Activated T-helper 1 cell treated with anti-CD3 and anti-CD28 coated beads, Interleukin-12 subunit alpha, Interleukin-12 subunit beta, Interleukin-2, Interleukin-4 antibody, amounts not matched to agents 30 ng/mL and 10 ng/mL and 1 ng/mL, durations not matched to agents 14 hours and 24 hours and 36 hours (primary cell): ENCODE data around the gene BNIP1. TPM values are rescaled to one million over a fixed set of nuclear protein-coding genes. Genes with fewer than 3 reads are reported as not detected.

Source experiments
- DNase-seq: peaks from one replicate; pipeline ENCODE4 v3.0.0; 2021; ENCODE audit warnings: low spot score
- H3K27ac Mint-ChIP-seq: one replicate; pipeline ENCODE4 v1.8.0; 2021; ENCODE audit warnings: mild to moderate bottlenecking, mixed read lengths
- H3K27me3 Mint-ChIP-seq: one replicate; pipeline ENCODE4 v1.8.0; 2022; ENCODE audit warnings: mild to moderate bottlenecking, moderate library complexity, mixed read lengths; ENCODE audit not compliant: insufficient read depth
- H3K36me3 Mint-ChIP-seq: one replicate; pipeline ENCODE4 v1.8.0; 2021; ENCODE audit warnings: low read depth, mixed read lengths
- H3K4me1 Mint-ChIP-seq: one replicate; pipeline ENCODE4 v1.8.0; 2021; ENCODE audit warnings: low read depth, mixed read lengths
- H3K4me3 Mint-ChIP-seq: one replicate; pipeline ENCODE4 v1.8.0; 2021; ENCODE audit warnings: mild to moderate bottlenecking, moderate library complexity, mixed read lengths
- H3K9me3 Mint-ChIP-seq: one replicate; pipeline ENCODE4 v1.8.0; 2021; ENCODE audit warnings: mixed read lengths
- intact Hi-C: fragments of 100-400 bp; cut with micrococcal nuclease; formaldehyde crosslinking; loops from one replicate; pipeline ENCODE4 v1.15.1; 2024
- total RNA-seq: library from RNA; stranded (reverse); gene quantifications from 2 replicates; pipeline ENCODE4 v1.2.3, GENCODE V29; 2022

BNIP1 gene
- total RNA-seq, 1 donor from 2014 or later, result 22.6 TPM

DNA sequence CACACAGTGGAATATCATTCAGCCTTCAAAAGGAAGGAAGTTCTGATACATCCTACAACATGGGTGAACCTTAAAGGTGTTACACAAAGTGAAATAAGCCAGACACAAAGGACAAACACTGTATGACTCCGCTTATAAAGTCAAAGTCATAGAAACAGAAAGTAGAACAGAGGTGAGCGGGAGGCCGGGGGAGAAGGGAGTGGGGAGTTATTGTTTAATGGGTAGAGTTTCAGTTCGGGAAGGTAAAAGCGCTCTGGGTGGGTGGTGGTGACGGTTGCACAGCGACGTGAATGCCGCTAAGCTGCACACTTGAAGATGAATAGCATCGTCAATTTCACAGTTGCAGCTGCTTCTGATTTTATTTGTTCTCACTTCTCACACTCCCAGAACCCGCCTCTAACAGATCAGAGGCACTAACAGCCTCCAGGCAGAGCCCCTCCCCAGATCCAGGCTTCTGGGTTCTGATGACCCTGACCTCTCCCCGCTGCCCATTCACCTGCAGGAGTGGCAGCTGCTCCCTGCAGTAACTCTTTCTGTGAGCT is 34.1 kb downstream of the BNIP1 start:
- no peak overlapping the region for H3K4me3 Mint-ChIP-seq
- no peak for DNase-seq
- H3K27ac Mint-ChIP-seq, result no peak overlapping the region
- H3K9me3 Mint-ChIP-seq, result no peaks in the 10 kb centered on the region
- no peaks in the 10 kb centered on the region for H3K27me3 Mint-ChIP-seq
- intact Hi-C loops, result no loop called here
- no peaks in the 10 kb centered on the region for H3K4me1 Mint-ChIP-seq
- no peaks in the 10 kb centered on the region for H3K36me3 Mint-ChIP-seq

DNA sequence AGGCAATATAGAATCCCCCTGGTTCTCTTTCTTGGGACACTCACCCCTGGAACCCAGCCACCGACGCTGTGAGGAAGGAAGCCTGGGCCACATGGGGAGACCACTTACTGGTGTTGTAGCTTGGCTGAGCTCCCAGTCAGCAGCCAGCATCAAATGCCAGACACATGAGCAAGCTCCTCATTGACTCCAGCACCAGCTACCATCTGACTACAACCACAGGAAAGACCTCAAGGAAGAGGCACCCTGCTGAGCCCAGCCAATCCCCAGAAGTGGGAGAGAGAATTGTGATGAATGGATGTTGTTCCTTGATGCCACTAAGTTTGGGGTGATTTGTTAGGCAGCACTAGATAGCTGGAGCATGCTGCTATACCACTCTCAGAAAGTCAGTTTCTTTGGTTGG is 36.0 kb downstream of the BNIP1 start:
- Mint-ChIP-seq H3K27ac (no peak overlapping the region), H3K36me3 (no peaks in the 10 kb centered on the region), H3K4me1 (no peaks in the 10 kb centered on the region), H3K4me3 (no peak overlapping the region), H3K27me3 (no peaks in the 10 kb centered on the region), H3K9me3 (no peaks in the 10 kb centered on the region)
- no peak for DNase-seq
- intact Hi-C loops, result no loop called here

DNA sequence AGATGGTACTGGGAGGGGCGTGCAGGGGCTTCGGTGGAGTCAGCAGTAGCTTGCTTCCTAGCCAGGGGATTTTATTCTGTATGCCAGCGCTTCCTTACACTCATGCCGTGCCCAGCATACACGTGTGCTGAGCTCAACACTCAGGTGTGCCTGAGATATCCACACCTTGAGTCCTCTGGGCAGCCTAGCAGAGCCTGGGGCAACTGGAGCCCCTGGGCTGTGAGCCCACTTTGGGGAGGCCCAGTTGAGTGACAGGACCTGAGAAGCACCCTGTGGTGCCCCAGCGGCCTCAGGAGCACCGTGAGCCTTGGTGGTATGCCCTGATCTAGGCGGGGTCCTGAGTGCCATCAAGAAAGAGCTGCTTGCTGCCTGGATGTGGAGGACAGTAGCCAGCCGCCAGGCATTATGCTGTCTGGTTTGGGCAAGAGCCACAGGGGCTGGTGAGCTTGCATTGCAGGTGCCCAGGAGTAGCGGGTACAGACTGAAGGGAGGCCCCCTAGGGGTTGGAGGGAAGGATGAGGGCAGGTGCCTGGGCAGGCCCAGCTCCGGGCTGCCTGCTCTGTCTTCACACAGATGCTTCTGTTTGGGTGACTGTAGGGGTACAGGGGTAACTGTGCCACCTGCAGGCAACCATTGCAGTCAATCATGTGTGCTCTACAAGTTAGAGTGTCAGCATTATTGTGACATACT is 42.9 kb downstream of the BNIP1 start:
- Mint-ChIP-seq H3K4me3 (no peak overlapping the region), H3K4me1 (no peaks in the 10 kb centered on the region), H3K27ac (no peak overlapping the region), H3K27me3 (peaks cover 3% of the 10 kb centered on the region), H3K9me3 (no peaks in the 10 kb centered on the region), H3K36me3 (no peaks in the 10 kb centered on the region)
- DNase-seq, result no peak
- intact Hi-C loops, result no loop called here

- no peak overlapping the region for H3K27ac Mint-ChIP-seq
- intact Hi-C loops, result no loop called here
- H3K9me3 Mint-ChIP-seq, result no peaks in the 10 kb centered on the region
- no peak for DNase-seq
- H3K27me3 Mint-ChIP-seq, result peaks cover 3% of the 10 kb centered on the region
- no peak overlapping the region for H3K4me3 Mint-ChIP-seq
- H3K4me1 Mint-ChIP-seq, result no peaks in the 10 kb centered on the region
- H3K36me3 Mint-ChIP-seq, result no peaks in the 10 kb centered on the region
Measured at GRCh38 chr5:173188280-173188679, 43.9 kb downstream of the BNIP1 start.

- no peak for DNase-seq
- Mint-ChIP-seq H3K9me3 (no peaks in the 10 kb centered on the region), H3K36me3 (no peaks in the 10 kb centered on the region), H3K4me3 (no peak overlapping the region), H3K27me3 (peaks cover 3% of the 10 kb centered on the region), H3K27ac (no peak overlapping the region), H3K4me1 (no peaks in the 10 kb centered on the region)
- intact Hi-C loops, result no loop called here
Measured at GRCh38 chr5:173191015-173191414, 46.7 kb downstream of the BNIP1 start.

DNA sequence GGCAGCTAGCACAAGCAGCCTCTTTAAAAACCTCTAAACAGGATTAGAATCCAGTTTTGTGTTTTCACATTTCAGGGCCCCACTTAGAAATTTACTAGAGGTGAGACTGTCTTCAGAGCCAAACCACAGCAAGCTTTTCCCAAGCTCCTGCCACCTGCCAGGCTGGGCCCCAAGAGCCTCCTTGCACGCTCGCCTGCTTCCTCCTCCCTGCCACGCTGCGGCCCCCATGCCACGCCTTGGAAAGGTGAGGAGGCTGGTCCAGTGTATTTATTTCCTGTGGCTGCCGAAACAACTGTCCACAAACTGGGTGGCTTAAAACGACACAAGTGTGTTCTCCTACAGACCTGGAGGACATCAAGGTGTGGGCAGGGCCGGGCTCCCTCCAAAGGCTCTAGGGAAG is 47.2 kb downstream of the BNIP1 start:
- DNase-seq, result no peak
- Mint-ChIP-seq H3K36me3 (no peaks in the 10 kb centered on the region), H3K9me3 (no peaks in the 10 kb centered on the region), H3K4me1 (no peaks in the 10 kb centered on the region), H3K27me3 (peaks cover 3% of the 10 kb centered on the region), H3K4me3 (no peak overlapping the region), H3K27ac (no peak overlapping the region)
- intact Hi-C loops, result no loop called here

DNA sequence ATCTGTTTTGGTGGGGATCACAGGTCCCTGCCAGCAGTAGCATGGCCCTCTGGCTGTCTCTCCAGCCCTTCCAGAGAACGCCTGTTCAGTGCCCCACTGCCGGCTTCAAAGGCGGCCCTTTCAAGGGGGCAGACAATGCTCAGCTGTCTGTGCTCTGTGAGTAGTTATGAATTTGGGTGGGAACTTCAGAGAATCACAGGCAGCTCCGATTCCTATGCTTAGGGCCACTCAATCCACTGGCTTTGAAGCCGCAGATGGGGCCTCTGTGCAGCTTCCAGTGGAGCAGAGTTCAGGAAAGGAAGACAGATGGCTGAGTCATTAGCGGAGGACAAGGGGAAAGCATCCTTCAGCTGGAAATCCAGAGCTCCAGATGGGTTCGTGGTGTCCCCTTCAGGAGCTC is 48.2 kb downstream of the BNIP1 start:
- DNase-seq, result no peak
- no peaks in the 10 kb centered on the region for H3K9me3 Mint-ChIP-seq
- no peaks in the 10 kb centered on the region for H3K4me1 Mint-ChIP-seq
- intact Hi-C loops, result no loop called here
- H3K36me3 Mint-ChIP-seq, result no peaks in the 10 kb centered on the region
- peaks cover 3% of the 10 kb centered on the region for H3K27me3 Mint-ChIP-seq
- no peak overlapping the region for H3K27ac Mint-ChIP-seq
- H3K4me3 Mint-ChIP-seq, result no peak overlapping the region

DNA sequence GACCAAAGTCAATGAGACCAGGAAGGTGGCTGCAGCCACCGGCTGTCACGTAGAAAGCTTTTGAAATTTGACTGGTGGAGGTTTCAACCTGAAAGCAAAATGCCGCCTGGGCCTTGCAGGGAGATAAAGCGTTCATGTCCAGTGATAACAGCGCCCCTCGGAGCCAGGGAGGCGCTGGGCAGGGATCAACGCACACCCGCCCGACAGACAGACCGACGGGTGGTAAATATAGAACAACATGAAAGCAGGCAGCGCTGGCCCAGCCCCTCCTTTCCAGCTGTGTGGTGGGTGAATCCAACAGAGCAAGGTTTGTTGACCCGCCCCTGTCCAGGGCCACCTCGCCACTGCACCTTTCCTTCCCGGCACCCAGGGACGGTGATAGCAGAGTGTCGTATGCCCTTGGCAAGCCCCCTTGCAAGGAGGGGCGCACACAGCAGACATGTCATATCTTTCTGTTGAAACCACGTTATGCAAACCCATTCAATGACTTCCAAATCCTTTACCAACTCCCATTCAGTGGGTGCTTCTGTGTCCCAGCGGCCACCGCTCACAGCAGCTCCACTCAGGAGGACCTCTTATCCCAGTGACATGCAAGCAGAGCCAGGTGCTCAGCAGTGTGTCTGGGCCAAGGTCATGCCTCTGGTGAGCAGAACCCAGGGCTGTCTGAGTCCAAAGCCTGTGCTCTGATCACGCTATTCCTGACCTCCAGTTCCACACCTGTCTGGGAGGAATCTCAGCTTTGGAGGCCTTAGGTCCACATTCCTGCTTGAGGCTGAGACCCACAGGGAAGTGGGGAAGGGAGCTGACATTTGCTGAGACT is 52.0 kb downstream of the BNIP1 start:
- DNase-seq, result no peak
- Mint-ChIP-seq H3K36me3 (no peaks in the 10 kb centered on the region), H3K9me3 (peaks cover 4% of the 10 kb centered on the region), H3K4me1 (no peaks in the 10 kb centered on the region), H3K4me3 (no peak overlapping the region), H3K27ac (no peak overlapping the region), H3K27me3 (peaks cover 1% of the 10 kb centered on the region)
- intact Hi-C loops, result no loop called here

DNA sequence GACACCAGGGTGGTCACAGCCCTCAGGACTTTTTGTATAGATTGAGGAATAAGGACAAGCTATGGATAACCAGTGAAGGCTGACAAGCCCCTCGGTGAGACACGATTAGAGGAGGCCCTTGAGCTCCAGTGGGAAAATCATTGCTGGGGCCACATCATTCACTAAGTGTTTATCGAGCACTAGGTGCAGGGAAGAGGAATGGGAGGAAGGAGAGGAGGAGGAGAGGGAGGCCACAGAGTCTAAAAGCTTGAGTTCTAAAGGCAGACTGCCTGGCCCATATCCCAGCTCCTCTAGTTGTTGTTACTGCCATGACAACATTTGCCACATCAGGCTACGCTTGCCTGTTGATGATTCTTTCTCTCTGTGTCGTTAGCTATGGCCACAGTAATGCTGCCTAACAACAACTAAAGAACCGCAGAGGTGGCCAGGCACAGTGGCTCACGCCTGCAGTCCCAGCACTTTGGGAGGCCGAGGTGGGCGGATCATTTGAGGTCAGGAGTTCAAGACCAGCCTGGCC is 53.1 kb downstream of the BNIP1 start:
- Mint-ChIP-seq H3K9me3 (peaks cover 4% of the 10 kb centered on the region), H3K27ac (no peak overlapping the region), H3K36me3 (no peaks in the 10 kb centered on the region), H3K4me1 (no peaks in the 10 kb centered on the region), H3K4me3 (no peak overlapping the region), H3K27me3 (peaks cover 7% of the 10 kb centered on the region)
- no peak for DNase-seq
- intact Hi-C loops, result no loop called here

- no peak overlapping the region for H3K27ac Mint-ChIP-seq
- no peaks in the 10 kb centered on the region for H3K36me3 Mint-ChIP-seq
- H3K4me1 Mint-ChIP-seq, result no peaks in the 10 kb centered on the region
- no peak for DNase-seq
- peaks cover 4% of the 10 kb centered on the region for H3K9me3 Mint-ChIP-seq
- intact Hi-C loops, result no loop called here
- H3K4me3 Mint-ChIP-seq, result no peak overlapping the region
- H3K27me3 Mint-ChIP-seq, result peaks cover 11% of the 10 kb centered on the region
Measured at GRCh38 chr5:173198049-173198448, 53.7 kb downstream of the BNIP1 start.

- DNase-seq, result no peak
- H3K9me3 Mint-ChIP-seq, result peaks cover 4% of the 10 kb centered on the region
Measured at GRCh38 chr5:173200356-173200755, 56.0 kb downstream of the BNIP1 start.

GRCh38 chr5:173201636-173202265 is 57.4 kb downstream of the BNIP1 start:
- Mint-ChIP-seq H3K4me3 (no peak overlapping the region), H3K36me3 (no peaks in the 10 kb centered on the region), H3K4me1 (no peaks in the 10 kb centered on the region), H3K9me3 (peaks cover 4% of the 10 kb centered on the region), H3K27ac (no peak overlapping the region), H3K27me3 (peaks cover 19% of the 10 kb centered on the region)
- intact Hi-C loops, result loop anchor here (5.0 kb wide), 1 partner anchor 489 kb away; no protein-coding TSS in a partner anchor
- no peak for DNase-seq

More at GRCh38 chr5:173200356-173200755, 56.0 kb downstream of the BNIP1 start:
- Mint-ChIP-seq H3K27me3 (peaks cover 19% of the 10 kb centered on the region), H3K36me3 (no peaks in the 10 kb centered on the region), H3K4me1 (no peaks in the 10 kb centered on the region), H3K4me3 (no peak overlapping the region), H3K27ac (no peak overlapping the region)
- intact Hi-C loops, result loop anchor here (5.0 kb wide), 1 partner anchor 488 kb away; no protein-coding TSS in a partner anchor
